SJSA1 (cell line): ENCODE data around the gene PLD5. TPM values are rescaled to one million over a fixed set of nuclear protein-coding genes. Genes with fewer than 3 reads are reported as not detected.
"Not testable (repeated sequence)": the region's sequence is repeated elsewhere in the genome, so short reads cannot be mapped to it uniquely, and the experiment has no call there.

Source experiments
- DNase-seq, 2 experiments: peaks; one replicate each; pipeline ENCODE4 v3.0.0-alpha.2; 2015 to 2020; ENCODE audit warnings: low spot score in 2 of 2, low read depth in 1 of 2
- H3K27ac ChIP-seq: fragments of 250-450 bp; sonication (Bioruptor Pico); 2 replicates; pipeline ENCODE4 v1.5.1; 2020; ENCODE audit warnings: mild to moderate bottlenecking, moderate library complexity
- H3K27me3 ChIP-seq: fragments of 250-450 bp; sonication (Bioruptor Pico); replicated peaks from 2 replicates; pipeline ENCODE4 v1.5.1; 2020; ENCODE audit warnings: mild to moderate bottlenecking, moderate library complexity
- H3K36me3 ChIP-seq: fragments of 250-450 bp; sonication (Bioruptor Pico); 2 replicates; pipeline ENCODE4 v1.5.1; 2020; ENCODE audit warnings: mild to moderate bottlenecking
- H3K4me1 ChIP-seq: fragments of 250-450 bp; sonication (Bioruptor Pico); replicated peaks from 2 replicates; pipeline ENCODE4 v1.6.1; 2021; ENCODE audit warnings: mild to moderate bottlenecking
- H3K4me3 ChIP-seq: fragments of 250-450 bp; sonication (Bioruptor Pico); 2 replicates; pipeline ENCODE4 v1.5.1; 2020; ENCODE audit warnings: mild to moderate bottlenecking
- H3K9me3 ChIP-seq: fragments of 250-450 bp; sonication (Bioruptor Pico); replicated peaks from 2 replicates; pipeline ENCODE4 v1.5.1; 2020; ENCODE audit warnings: mild to moderate bottlenecking
- total RNA-seq: library from RNA; depleted of rRNA; stranded (reverse); fragments of >200 nt; shearing (Covaris generic); gene quantifications from 2 replicates; pipeline ENCODE4 v1.2.3, GENCODE V29; 2014

PLD5 gene
- total RNA-seq, 1 experiment from 2014 or later = not detected

- H3K27me3 ChIP-seq, H3K9me3 ChIP-seq, H3K36me3 ChIP-seq, H3K4me1 ChIP-seq, H3K27ac ChIP-seq, H3K4me3 ChIP-seq, DNase-seq: not testable (repeated sequence)
Measured at GRCh38 chr1:242264419-242264818, 260.1 kb downstream of the PLD5 start.

GRCh38 chr1:242245255-242245654 lies 279.2 kb downstream of the PLD5 start:
- no peaks in the 10 kb centered on the region for H3K4me1 ChIP-seq
- H3K4me3 ChIP-seq = no peak overlapping the region
- no peaks in the 10 kb centered on the region for H3K27me3 ChIP-seq
- no peak for DNase-seq
- no peak overlapping the region for H3K27ac ChIP-seq
- no peaks in the 10 kb centered on the region for H3K36me3 ChIP-seq
- no peaks in the 10 kb centered on the region for H3K9me3 ChIP-seq

GRCh38 chr1:242243472-242243871 lies 281.0 kb downstream of the PLD5 start:
- H3K27me3 ChIP-seq = no peaks in the 10 kb centered on the region
- no peak overlapping the region for H3K27ac ChIP-seq
- H3K4me3 ChIP-seq = no peak overlapping the region
- DNase-seq = no peak
- no peaks in the 10 kb centered on the region for H3K36me3 ChIP-seq
- H3K4me1 ChIP-seq = no peaks in the 10 kb centered on the region
- H3K9me3 ChIP-seq = no peaks in the 10 kb centered on the region

- H3K36me3 ChIP-seq = no peaks in the 10 kb centered on the region
- no peak overlapping the region for H3K4me3 ChIP-seq
- no peak overlapping the region for H3K27ac ChIP-seq
- H3K27me3 ChIP-seq = no peaks in the 10 kb centered on the region; the same call in 1 of the 2 replicates
- no peaks in the 10 kb centered on the region for H3K4me1 ChIP-seq
- DNase-seq = no peak
- H3K9me3 ChIP-seq = no peaks in the 10 kb centered on the region
Measured at GRCh38 chr1:242242983-242243382, 281.5 kb downstream of the PLD5 start.

- Histone ChIP-seq H3K36me3 (no peaks in the 10 kb centered on the region), H3K27me3 (no peaks in the 10 kb centered on the region; the same call in 1 of the 2 replicates), H3K27ac (no peak overlapping the region), H3K4me3 (no peak overlapping the region), H3K9me3 (no peaks in the 10 kb centered on the region), H3K4me1 (no peaks in the 10 kb centered on the region)
- DNase-seq = no peak
Measured at GRCh38 chr1:242241936-242242335, 282.6 kb downstream of the PLD5 start.

GRCh38 chr1:242240691-242241090 lies 283.8 kb downstream of the PLD5 start:
- DNase-seq = no peak
- no peaks in the 10 kb centered on the region for H3K4me1 ChIP-seq
- no peak overlapping the region for H3K27ac ChIP-seq
- no peak overlapping the region for H3K4me3 ChIP-seq
- no peaks in the 10 kb centered on the region; the same call in 1 of the 2 replicates for H3K27me3 ChIP-seq
- H3K9me3 ChIP-seq = no peaks in the 10 kb centered on the region
- H3K36me3 ChIP-seq = no peaks in the 10 kb centered on the region

GRCh38 chr1:242240077-242240476 lies 284.4 kb downstream of the PLD5 start:
- no peak overlapping the region for H3K4me3 ChIP-seq
- H3K4me1 ChIP-seq = no peaks in the 10 kb centered on the region
- no peak for DNase-seq
- no peaks in the 10 kb centered on the region for H3K9me3 ChIP-seq
- H3K27me3 ChIP-seq = no peaks in the 10 kb centered on the region; the same call in 1 of the 2 replicates
- no peaks in the 10 kb centered on the region for H3K36me3 ChIP-seq
- H3K27ac ChIP-seq = no peak overlapping the region

GRCh38 chr1:242239398-242239797 lies 285.1 kb downstream of the PLD5 start:
- no peaks in the 10 kb centered on the region for H3K4me1 ChIP-seq
- no peaks in the 10 kb centered on the region; the same call in 1 of the 2 replicates for H3K27me3 ChIP-seq
- no peak overlapping the region for H3K4me3 ChIP-seq
- H3K36me3 ChIP-seq = no peaks in the 10 kb centered on the region
- DNase-seq = no peak
- H3K9me3 ChIP-seq = no peaks in the 10 kb centered on the region
- no peak overlapping the region for H3K27ac ChIP-seq

GRCh38 chr1:242237051-242237450 lies 287.4 kb downstream of the PLD5 start:
- no peak for DNase-seq
- H3K9me3 ChIP-seq = no peaks in the 10 kb centered on the region
- no peak overlapping the region for H3K27ac ChIP-seq
- H3K4me3 ChIP-seq = no peak overlapping the region
- no peaks in the 10 kb centered on the region; the same call in 1 of the 2 replicates for H3K27me3 ChIP-seq
- no peaks in the 10 kb centered on the region for H3K4me1 ChIP-seq
- no peaks in the 10 kb centered on the region for H3K36me3 ChIP-seq

- Histone ChIP-seq H3K36me3 (no peaks in the 10 kb centered on the region), H3K4me1 (no peaks in the 10 kb centered on the region), H3K27me3 (no peaks in the 10 kb centered on the region), H3K4me3 (no peak overlapping the region), H3K27ac (no peak overlapping the region), H3K9me3 (no peaks in the 10 kb centered on the region)
- no peak for DNase-seq
Measured at GRCh38 chr1:242228991-242229390, 295.5 kb downstream of the PLD5 start.

GRCh38 chr1:242225767-242226573 lies 298.5 kb downstream of the PLD5 start:
- Histone ChIP-seq H3K27me3 (no peaks in the 10 kb centered on the region), H3K4me1 (no peaks in the 10 kb centered on the region), H3K4me3 (no peak overlapping the region), H3K27ac (no peak overlapping the region), H3K36me3 (no peaks in the 10 kb centered on the region), H3K9me3 (no peaks in the 10 kb centered on the region)
- no peak for DNase-seq

GRCh38 chr1:242224878-242225766 lies 299.4 kb downstream of the PLD5 start:
- H3K4me1 ChIP-seq, H3K27me3 ChIP-seq, H3K9me3 ChIP-seq, H3K36me3 ChIP-seq, DNase-seq, H3K4me3 ChIP-seq, H3K27ac ChIP-seq: not testable (repeated sequence)

GRCh38 chr1:242224461-242224860 lies 300.0 kb downstream of the PLD5 start:
- no peaks in the 10 kb centered on the region for H3K36me3 ChIP-seq
- no peak overlapping the region for H3K27ac ChIP-seq
- no peaks in the 10 kb centered on the region for H3K9me3 ChIP-seq
- no peaks in the 10 kb centered on the region for H3K27me3 ChIP-seq
- H3K4me1 ChIP-seq = no peaks in the 10 kb centered on the region
- no peak overlapping the region for H3K4me3 ChIP-seq
- no peak for DNase-seq

GRCh38 chr1:242219905-242220304 lies 304.6 kb downstream of the PLD5 start:
- no peak overlapping the region for H3K4me3 ChIP-seq
- H3K4me1 ChIP-seq = no peaks in the 10 kb centered on the region
- H3K9me3 ChIP-seq = no peaks in the 10 kb centered on the region
- no peaks in the 10 kb centered on the region for H3K36me3 ChIP-seq
- no peak for DNase-seq
- no peak overlapping the region for H3K27ac ChIP-seq
- no peaks in the 10 kb centered on the region for H3K27me3 ChIP-seq
